ENCODE results near the gene TTLL11.

Gene TTLL11

DNA sequence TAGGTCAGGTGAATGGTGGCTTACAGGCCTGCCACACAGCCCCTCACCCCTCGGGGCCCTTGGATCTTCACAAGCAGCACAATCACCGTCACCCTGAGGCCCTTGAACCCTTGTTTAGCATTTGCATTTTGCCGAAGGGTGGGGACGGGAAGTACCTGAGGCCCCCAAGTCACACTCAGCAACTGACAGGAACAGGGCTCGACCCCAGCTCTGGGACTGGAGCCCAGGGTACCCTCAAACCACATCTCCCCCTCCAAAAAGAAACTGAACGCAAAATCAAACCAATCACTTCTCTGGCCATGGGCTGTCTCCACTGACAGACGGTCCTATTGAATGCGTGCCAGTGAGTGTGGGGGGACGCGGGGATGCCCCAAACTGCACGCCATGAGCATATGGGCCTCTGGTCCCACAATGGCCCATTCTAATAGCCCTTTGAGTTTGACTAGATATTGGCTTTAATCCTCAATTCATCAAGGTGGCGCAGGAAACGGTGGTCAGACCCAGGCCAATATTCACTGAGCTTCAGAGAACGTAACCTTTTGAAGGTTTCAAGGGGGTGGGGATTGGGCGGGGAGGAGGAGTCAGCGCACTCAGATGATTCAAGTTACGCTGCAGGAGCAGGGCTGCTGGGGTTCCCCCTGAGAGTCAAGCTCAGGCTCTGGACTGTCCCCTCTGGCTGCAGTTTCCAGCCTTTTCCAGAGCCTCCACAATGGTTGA is 265.7 kb downstream of the TTLL11 start:
- DNase-seq (ENCODE audit: low read depth), result no peak
- no peaks in the 10 kb centered on the region for H3K27me3 ChIP-seq (replicated peaks; ENCODE audit: control insufficient read depth, insufficient read depth, low read length)
- H3K36me3 ChIP-seq (ENCODE audit: control insufficient read depth, insufficient read depth, low read length, severe bottlenecking), result no peaks in the 10 kb centered on the region
- H3K9ac ChIP-seq (ENCODE audit: low read length), result no peak overlapping the region
- no peaks in the 10 kb centered on the region for H3K9me3 ChIP-seq (ENCODE audit: control insufficient read depth, low read length)
- H3K4me3 ChIP-seq (ENCODE audit: low read length), result no peak overlapping the region
- peaks cover 7% of the 10 kb centered on the region for H3K4me1 ChIP-seq (ENCODE audit: control insufficient read depth, insufficient read depth, low read length)

DNA sequence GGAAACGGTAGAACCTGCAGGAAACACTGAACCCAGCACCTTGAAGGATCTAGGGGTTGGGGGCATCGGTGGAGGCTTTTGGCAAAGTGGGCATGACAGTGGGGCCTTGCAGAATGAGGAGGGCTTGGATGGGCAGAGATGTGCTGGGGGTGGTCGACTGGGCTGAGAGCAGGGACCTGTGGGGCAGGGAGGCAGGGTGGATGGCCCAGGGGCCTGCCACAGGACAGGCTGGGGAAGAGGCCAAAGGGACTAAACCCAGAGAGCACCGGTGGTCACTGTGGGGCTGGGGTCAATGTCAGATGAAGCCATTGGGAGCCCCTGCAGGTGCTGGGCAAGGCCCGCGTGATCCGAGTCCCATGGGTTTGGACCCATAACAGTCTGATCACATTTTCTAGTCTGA is 266.4 kb downstream of the TTLL11 start:
- Histone ChIP-seq H3K4me3 (ENCODE audit: low read length) (no peak overlapping the region), H3K9me3 (ENCODE audit: control insufficient read depth, low read length) (no peaks in the 10 kb centered on the region), H3K9ac (ENCODE audit: low read length) (no peak overlapping the region), H3K36me3 (ENCODE audit: control insufficient read depth, insufficient read depth, low read length, severe bottlenecking) (no peaks in the 10 kb centered on the region), H3K4me1 (ENCODE audit: control insufficient read depth, insufficient read depth, low read length) (peaks cover 7% of the 10 kb centered on the region), H3K27me3 (replicated peaks; ENCODE audit: control insufficient read depth, insufficient read depth, low read length) (no peaks in the 10 kb centered on the region)
- DNase-seq (ENCODE audit: low read depth), result no peak

DNA sequence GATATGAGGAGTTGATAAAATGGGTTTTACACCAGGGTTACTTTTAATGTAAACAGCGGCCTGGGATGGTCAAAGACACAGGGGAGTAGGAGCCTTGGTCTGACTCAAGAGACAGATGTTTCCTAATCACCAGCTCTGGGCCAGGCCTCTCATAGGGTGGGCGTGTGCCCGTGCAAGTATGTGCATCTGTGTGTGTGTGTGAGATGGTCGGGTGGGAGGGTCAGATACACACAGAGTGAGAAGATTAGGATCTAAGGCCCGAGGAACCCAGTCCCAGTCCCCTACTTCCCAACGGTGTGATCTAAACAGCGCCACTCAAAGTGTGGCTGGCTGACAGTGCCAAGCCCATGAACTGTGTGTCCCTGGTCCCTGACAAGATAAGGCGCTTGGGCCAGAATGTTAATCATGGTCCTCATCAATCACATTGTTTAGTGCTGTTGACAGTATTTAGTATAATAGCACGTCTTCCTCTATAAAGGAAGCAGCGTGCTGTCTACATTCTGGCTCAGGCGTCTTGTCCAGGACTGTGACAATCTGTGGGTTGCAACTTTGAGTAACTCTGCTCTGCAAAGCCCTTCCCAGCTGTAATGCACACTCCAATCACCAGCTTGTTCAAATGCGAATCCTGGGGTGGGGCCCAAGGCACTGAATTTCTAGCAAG is 267.9 kb downstream of the TTLL11 start:
- Histone ChIP-seq H3K9ac (ENCODE audit: low read length) (no peak overlapping the region), H3K27me3 (replicated peaks; ENCODE audit: control insufficient read depth, insufficient read depth, low read length) (no peaks in the 10 kb centered on the region), H3K4me1 (ENCODE audit: control insufficient read depth, insufficient read depth, low read length) (peaks cover 4% of the 10 kb centered on the region), H3K36me3 (ENCODE audit: control insufficient read depth, insufficient read depth, low read length, severe bottlenecking) (no peaks in the 10 kb centered on the region), H3K9me3 (ENCODE audit: control insufficient read depth, low read length) (no peaks in the 10 kb centered on the region), H3K4me3 (ENCODE audit: low read length) (no peak overlapping the region)
- DNase-seq (ENCODE audit: low read depth), result peak; percentile 11

DNA sequence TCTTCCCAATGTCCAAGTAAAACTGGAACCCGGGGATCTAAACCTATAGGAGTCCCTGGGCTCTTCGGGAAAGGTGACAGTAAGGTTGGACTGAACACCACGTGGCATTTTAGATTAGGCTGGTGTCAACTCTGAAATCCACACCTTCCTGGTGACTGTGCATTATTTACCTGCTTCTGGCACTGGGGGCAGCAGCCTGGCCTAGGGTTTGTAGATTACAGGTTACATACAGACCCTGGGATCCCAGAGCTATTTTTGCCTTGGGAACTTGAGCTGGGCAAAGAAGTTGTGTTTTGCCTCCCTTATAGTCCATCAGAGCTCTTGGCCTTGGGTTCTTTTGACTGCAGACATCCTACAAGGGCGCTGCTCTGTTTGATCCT is 268.5 kb downstream of the TTLL11 start:
- Histone ChIP-seq H3K4me3 (ENCODE audit: low read length) (no peak overlapping the region), H3K36me3 (ENCODE audit: control insufficient read depth, insufficient read depth, low read length, severe bottlenecking) (no peaks in the 10 kb centered on the region), H3K4me1 (ENCODE audit: control insufficient read depth, insufficient read depth, low read length) (no peaks in the 10 kb centered on the region), H3K9me3 (ENCODE audit: control insufficient read depth, low read length) (no peaks in the 10 kb centered on the region), H3K27me3 (replicated peaks; ENCODE audit: control insufficient read depth, insufficient read depth, low read length) (no peaks in the 10 kb centered on the region), H3K9ac (ENCODE audit: low read length) (no peak overlapping the region)
- no peak for DNase-seq (ENCODE audit: low read depth)

DNA sequence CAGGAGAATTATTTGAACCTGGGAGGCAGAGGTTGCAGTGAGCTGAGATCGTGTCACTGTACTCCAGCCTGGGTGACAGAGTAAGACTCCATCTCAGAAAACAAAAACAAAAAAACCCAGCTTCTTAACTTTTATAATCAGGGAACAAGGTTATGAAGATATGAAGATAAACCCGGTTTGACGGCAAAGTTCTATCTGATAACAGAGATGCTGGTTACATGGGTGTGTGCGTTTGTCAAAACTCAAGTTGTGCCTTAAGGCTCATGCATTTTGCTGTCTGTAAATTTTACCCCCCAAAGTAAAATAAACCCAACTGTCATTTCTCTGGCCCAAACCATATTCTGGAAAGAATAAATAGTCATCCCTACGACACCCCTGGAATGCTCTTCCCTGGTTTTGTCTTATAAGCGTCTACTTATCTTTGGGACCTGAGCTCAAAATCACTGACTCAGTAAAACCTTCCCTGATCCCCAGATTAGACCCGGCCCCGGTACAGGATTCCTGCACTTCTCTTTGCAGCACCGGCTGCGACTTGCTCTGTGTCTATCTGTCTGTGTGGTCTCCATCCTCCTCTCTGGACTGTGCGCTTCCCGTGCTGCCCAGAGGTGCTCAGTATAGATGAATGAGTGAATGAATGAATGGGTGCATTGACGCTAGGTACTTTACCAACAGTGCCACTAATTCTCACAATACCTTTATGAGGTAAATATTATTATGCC is 269.5 kb downstream of the TTLL11 start:
- no peaks in the 10 kb centered on the region for H3K36me3 ChIP-seq (ENCODE audit: control insufficient read depth, insufficient read depth, low read length, severe bottlenecking)
- H3K9ac ChIP-seq (ENCODE audit: low read length), result no peak overlapping the region
- DNase-seq (ENCODE audit: low read depth), result no peak
- H3K27me3 ChIP-seq (replicated peaks; ENCODE audit: control insufficient read depth, insufficient read depth, low read length), result no peaks in the 10 kb centered on the region
- H3K9me3 ChIP-seq (ENCODE audit: control insufficient read depth, low read length), result no peaks in the 10 kb centered on the region
- H3K4me3 ChIP-seq (ENCODE audit: low read length), result no peak overlapping the region
- H3K4me1 ChIP-seq (ENCODE audit: control insufficient read depth, insufficient read depth, low read length), result no peaks in the 10 kb centered on the region

DNA sequence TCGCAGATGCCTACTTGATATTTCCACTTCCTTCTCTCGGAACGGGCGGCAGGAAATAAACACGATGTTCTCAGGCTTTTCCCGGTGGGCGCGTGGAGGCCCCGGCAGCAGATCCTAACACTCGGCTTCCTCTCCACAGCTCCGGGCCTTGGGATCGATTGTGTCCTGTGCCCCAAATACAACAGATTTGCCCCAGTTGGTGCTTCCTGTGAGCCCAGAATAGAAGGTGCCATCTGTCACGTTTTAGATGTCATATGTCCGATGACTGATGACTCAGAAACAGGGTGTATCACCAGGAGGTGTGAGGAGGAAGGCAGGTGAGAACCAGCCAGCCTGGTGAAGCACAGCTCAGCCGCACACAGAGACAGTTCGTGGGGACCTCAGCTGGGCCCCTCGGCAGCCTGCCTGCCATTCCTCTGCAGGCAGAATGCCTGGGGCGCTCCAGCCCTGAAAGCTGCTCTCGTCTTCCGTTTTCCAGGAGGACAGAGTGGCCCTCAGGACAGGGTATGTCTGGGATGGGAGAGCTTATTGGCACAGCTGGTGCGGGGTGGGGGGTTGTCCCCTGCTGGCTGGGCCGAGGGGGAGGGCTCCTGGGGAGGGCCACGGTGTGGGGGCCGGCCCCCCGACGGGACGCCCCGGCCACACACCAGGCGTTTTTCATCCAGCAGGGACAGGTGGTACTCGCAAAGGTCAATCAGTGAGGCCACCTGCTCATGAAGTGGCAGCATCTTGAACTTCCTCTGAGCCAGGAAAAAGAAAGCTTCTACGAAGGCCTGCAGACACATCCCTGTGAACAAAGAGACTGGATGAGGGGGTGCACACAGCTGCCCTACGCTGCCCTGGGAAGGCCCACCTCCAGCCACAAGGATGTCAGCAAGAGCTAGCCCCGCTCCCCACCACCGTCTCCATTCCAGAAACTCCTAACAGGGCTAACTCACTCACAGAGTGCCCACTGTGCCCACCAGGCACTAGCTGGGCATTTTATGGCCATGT is 270.7 kb downstream of the TTLL11 start:
- H3K4me3 ChIP-seq (ENCODE audit: low read length), result no peak overlapping the region
- no peak overlapping the region for H3K9ac ChIP-seq (ENCODE audit: low read length)
- H3K9me3 ChIP-seq (ENCODE audit: control insufficient read depth, low read length), result no peaks in the 10 kb centered on the region
- H3K27me3 ChIP-seq (replicated peaks; ENCODE audit: control insufficient read depth, insufficient read depth, low read length), result no peaks in the 10 kb centered on the region
- H3K36me3 ChIP-seq (ENCODE audit: control insufficient read depth, insufficient read depth, low read length, severe bottlenecking), result no peaks in the 10 kb centered on the region
- DNase-seq (ENCODE audit: low read depth), result no peak
- no peaks in the 10 kb centered on the region for H3K4me1 ChIP-seq (ENCODE audit: control insufficient read depth, insufficient read depth, low read length)

DNA sequence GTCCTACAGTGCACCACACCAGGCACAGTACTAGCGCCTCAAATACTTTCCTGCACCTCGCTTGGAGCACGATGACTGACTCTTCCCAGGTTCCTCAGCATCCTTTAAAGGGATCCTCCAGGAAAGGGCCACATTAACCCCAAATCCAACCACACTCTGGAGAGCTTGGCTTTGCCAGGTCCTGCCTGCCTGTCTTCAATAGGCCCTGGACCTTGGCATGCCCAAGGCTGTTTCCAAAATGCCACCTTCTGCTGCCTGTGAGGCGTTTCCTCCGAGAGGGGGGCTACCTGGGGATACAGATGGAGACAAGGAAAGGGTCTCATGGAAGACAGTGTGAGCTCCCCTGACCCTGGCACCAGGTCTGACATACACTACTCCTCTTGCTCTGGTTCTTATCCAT is 271.8 kb downstream of the TTLL11 start:
- H3K9me3 ChIP-seq (ENCODE audit: control insufficient read depth, low read length), result no peaks in the 10 kb centered on the region
- H3K27me3 ChIP-seq (replicated peaks; ENCODE audit: control insufficient read depth, insufficient read depth, low read length), result no peaks in the 10 kb centered on the region
- H3K9ac ChIP-seq (ENCODE audit: low read length), result no peak overlapping the region
- DNase-seq (ENCODE audit: low read depth), result no peak
- H3K36me3 ChIP-seq (ENCODE audit: control insufficient read depth, insufficient read depth, low read length, severe bottlenecking), result no peaks in the 10 kb centered on the region
- no peaks in the 10 kb centered on the region for H3K4me1 ChIP-seq (ENCODE audit: control insufficient read depth, insufficient read depth, low read length)
- no peak overlapping the region for H3K4me3 ChIP-seq (ENCODE audit: low read length)

DNA sequence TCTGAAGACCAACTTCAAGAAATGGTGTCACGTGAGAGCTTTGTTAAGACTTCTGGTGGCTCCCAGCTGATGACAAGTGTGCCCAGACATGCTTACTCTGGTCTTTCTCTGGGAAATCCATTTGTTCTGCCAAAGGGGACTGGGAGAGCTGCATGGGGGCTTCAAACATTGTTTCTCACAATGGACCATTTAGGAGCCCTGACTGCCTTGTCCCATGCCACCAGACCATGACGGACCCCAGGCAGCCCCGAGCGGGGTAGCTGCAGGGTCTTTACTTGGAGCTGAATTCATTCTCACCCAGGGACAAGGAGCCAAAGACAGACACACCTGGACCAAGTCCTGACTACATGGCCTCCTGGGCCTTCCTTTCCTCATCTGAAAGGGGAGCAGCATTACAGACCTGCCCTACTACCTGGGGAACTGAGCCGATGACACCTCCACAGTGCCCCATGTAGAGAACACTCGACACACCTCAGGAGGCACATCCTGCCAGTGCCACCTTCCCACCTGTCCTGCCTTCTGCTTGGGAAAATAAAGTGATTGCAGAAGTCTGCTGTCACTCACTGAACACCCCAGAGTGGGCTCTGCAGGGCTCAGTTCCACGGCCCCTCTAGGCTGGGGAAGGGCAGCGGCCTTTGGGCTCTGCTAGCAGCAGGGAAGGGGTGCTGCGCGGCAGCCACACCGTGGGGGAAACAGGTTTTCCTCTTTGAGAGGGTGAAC is 272.7 kb downstream of the TTLL11 start:
- Histone ChIP-seq H3K27me3 (replicated peaks; ENCODE audit: control insufficient read depth, insufficient read depth, low read length) (no peaks in the 10 kb centered on the region), H3K36me3 (ENCODE audit: control insufficient read depth, insufficient read depth, low read length, severe bottlenecking) (no peaks in the 10 kb centered on the region), H3K9me3 (ENCODE audit: control insufficient read depth, low read length) (no peaks in the 10 kb centered on the region), H3K4me3 (ENCODE audit: low read length) (no peak overlapping the region), H3K4me1 (ENCODE audit: control insufficient read depth, insufficient read depth, low read length) (no peaks in the 10 kb centered on the region), H3K9ac (ENCODE audit: low read length) (no peak overlapping the region)
- no peak for DNase-seq (ENCODE audit: low read depth)

DNA sequence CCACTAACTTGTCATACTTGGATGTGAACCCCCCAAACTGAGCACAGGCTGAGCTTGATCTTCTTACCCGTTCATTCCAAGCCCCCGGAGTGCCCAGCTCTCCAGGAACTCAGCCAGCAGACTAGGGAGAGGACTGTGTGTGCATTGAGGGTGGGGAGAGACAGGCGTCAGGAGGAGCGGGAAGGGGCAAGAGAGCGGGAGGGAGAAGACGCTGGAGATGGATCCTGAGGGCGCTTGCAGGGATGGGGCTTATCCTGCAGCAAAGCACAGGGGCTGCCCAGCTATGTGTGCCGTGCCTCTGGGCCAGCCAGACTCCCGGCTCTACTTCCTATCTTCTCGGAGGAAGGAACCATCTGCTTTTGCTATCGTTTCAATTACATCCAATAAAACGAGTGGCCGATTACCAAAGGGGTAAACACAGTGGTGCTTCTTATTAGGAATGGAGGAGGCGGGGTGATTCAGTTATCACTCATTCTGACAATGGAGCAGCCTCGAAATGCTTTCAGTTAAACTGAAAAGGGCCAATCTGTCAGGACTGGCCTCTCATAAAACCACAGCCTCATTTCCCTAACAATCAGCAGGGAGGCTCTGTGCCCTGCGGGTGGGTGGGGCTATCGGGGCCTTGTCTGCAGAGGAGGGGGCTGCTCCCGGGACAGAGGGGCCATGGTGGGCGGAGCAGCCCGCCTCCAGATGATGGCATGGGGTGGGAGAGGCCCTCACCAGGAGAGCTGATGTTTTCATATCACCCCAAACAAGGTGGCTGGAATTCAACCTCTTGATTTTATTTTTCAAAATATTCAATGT is 273.5 kb downstream of the TTLL11 start:
- no peak overlapping the region for H3K4me3 ChIP-seq (ENCODE audit: low read length)
- peaks cover 5% of the 10 kb centered on the region for H3K27me3 ChIP-seq (replicated peaks; ENCODE audit: control insufficient read depth, insufficient read depth, low read length)
- no peaks in the 10 kb centered on the region for H3K4me1 ChIP-seq (ENCODE audit: control insufficient read depth, insufficient read depth, low read length)
- H3K36me3 ChIP-seq (ENCODE audit: control insufficient read depth, insufficient read depth, low read length, severe bottlenecking), result no peaks in the 10 kb centered on the region
- H3K9me3 ChIP-seq (ENCODE audit: control insufficient read depth, low read length), result no peaks in the 10 kb centered on the region
- no peak overlapping the region for H3K9ac ChIP-seq (ENCODE audit: low read length)
- peak; percentile 21 for DNase-seq (ENCODE audit: low read depth)

DNA sequence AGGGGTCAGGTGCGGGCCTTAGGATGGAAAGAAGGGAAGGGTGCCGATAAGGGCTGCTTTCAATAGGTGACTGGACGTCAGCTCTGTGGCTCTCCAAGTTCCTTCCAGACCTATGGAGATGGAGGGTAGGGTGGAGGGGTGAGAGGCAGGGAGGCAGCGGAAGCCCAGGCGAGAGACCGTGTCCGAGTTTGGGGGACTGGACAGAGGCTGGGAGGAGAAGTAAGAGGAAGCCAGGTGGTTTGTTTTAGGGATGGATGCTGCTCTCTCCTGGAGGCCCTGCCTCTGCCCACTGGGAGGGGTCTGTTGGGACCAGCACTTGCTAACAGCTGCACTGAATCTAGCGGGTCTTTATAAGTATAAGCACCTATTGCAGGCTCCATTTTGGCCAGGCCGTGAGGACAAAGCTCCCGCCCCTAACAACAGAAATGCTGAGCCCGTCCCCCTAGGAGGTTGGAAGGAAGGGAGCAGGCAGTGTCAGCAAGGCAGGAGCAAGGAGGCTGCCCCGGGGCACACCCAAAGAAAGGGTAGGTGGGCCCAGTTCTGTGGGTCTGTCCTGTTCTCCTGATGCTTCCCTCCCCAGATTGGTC is 274.2 kb downstream of the TTLL11 start:
- H3K4me3 ChIP-seq (ENCODE audit: low read length), result no peak overlapping the region
- peaks cover 11% of the 10 kb centered on the region for H3K27me3 ChIP-seq (replicated peaks; ENCODE audit: control insufficient read depth, insufficient read depth, low read length)
- no peaks in the 10 kb centered on the region for H3K9me3 ChIP-seq (ENCODE audit: control insufficient read depth, low read length)
- DNase-seq (ENCODE audit: low read depth), result no peak
- H3K9ac ChIP-seq (ENCODE audit: low read length), result no peak overlapping the region
- no peaks in the 10 kb centered on the region for H3K4me1 ChIP-seq (ENCODE audit: control insufficient read depth, insufficient read depth, low read length)
- H3K36me3 ChIP-seq (ENCODE audit: control insufficient read depth, insufficient read depth, low read length, severe bottlenecking), result no peaks in the 10 kb centered on the region
